ENCODE data around the gene NABP2.
"Not testable (repeated sequence)": the region's sequence is repeated elsewhere in the genome, so short reads cannot be mapped to it uniquely, and the experiment has no call there.

NABP2 gene

GRCh38 chr12:56224102-56224701 is at the start of gene NABP2:
Gene NABP2, plus strand, starts transcription at chr12:56224342. Its CDS starts 515 bp downstream, at chr12:56224857.
- peak; percentile 99 for DNase-seq

- no peak for DNase-seq
These were observed 45.8 kb upstream of the NABP2 start for GRCh38 chr12:56178347-56178746.

- DNase-seq = no peak
These were observed 37.2 kb upstream of the NABP2 start for GRCh38 chr12:56186957-56187356.

- DNase-seq = no peak
These were observed 35.9 kb upstream of the NABP2 start for GRCh38 chr12:56188131-56188777.

- peak in 2 of 3 experiments; percentile 78 to 80 for DNase-seq
These were observed 35.4 kb upstream of the NABP2 start for GRCh38 chr12:56188778-56189098.

- DNase-seq = peak; percentile 89 to 92 (median 90)
These were observed 34.8 kb upstream of the NABP2 start, which contains the start of gene SMARCC2 for GRCh38 chr12:56189099-56189917. Gene SMARCC2, minus strand, starts transcription at chr12:56189483. Its CDS starts 22 bp downstream, at chr12:56189461.

GRCh38 chr12:56189918-56190694 is 34.0 kb upstream of the NABP2 start:
- DNase-seq = peak; percentile 95 to 99 (median 96)

GRCh38 chr12:56190695-56191155 is 33.4 kb upstream of the NABP2 start:
- DNase-seq = peak in 1 of 3 experiments; percentile 61

- no peak for DNase-seq
These were observed 31.6 kb upstream of the NABP2 start for GRCh38 chr12:56192582-56192981.

GRCh38 chr12:56193025-56193578 is 31.0 kb upstream of the NABP2 start:
- peak; percentile 72 to 96 (median 95) for DNase-seq

GRCh38 chr12:56196818-56197550 is 27.2 kb upstream of the NABP2 start:
- not testable (repeated sequence) for DNase-seq

GRCh38 chr12:56197921-56198635 is 26.1 kb upstream of the NABP2 start:
- DNase-seq = no peak

- no peak for DNase-seq
These were observed 25.3 kb upstream of the NABP2 start for GRCh38 chr12:56198836-56199235.

- DNase-seq = no peak
These were observed 21.8 kb upstream of the NABP2 start for GRCh38 chr12:56202366-56202765.

GRCh38 chr12:56202838-56203237 is 21.3 kb upstream of the NABP2 start:
- DNase-seq = no peak

- no peak for DNase-seq
These were observed 19.9 kb upstream of the NABP2 start for GRCh38 chr12:56204275-56204674.

- DNase-seq = no peak
These were observed 18.7 kb upstream of the NABP2 start for GRCh38 chr12:56205445-56205844.

- DNase-seq = peak in 2 of 3 experiments; percentile 13 to 56
These were observed 17.5 kb upstream of the NABP2 start for GRCh38 chr12:56206452-56207166.

- DNase-seq = no peak
These were observed 16.1 kb upstream of the NABP2 start for GRCh38 chr12:56208006-56208405.

- DNase-seq = no peak
These were observed 11.8 kb upstream of the NABP2 start for GRCh38 chr12:56212361-56212760.

All from NCI-H1417 (cell line).